ENCODE data around the gene ROBO3.

The ROBO3 gene

GRCh38 chr11:124928942-124929665 lies 63.9 kb downstream of the ROBO3 start:
- DNase-seq, result no peak

- DNase-seq, result no peak
These were observed 65.6 kb downstream of the ROBO3 start for GRCh38 chr11:124930799-124931198.
